Tibial artery (tissue), 4 donors: ENCODE measurements around the gene GJA3.

Source experiments
- DNase-seq, 2 donors: peaks; one replicate each; pipeline ENCODE4 v3.0.0-alpha.2; 2019
- H3K27ac ChIP-seq, 2 donors: fragments of 200-600 bp; sonication (generic) in 1 of 2; 1 replicate in 1 of 2; 2 replicates in 1 of 2; pipeline ENCODE4 v1.5.1; 2018 to 2019; ENCODE audit warnings: mild to moderate bottlenecking in 1 of 2
- H3K27me3 ChIP-seq, 2 donors: fragments of 200-600 bp; sonication (generic) in 1 of 2; one replicate each; pipeline versions ENCODE4 v1.5.1 to v1.6.0; 2016 to 2019
- H3K36me3 ChIP-seq, 3 donors: fragments of 200-600 bp; sonication (generic) in 2 of 3; one replicate each; pipeline ENCODE4 v1.5.1; 2016 to 2019; ENCODE audit warnings: mild to moderate bottlenecking in 2 of 3
- H3K4me1 ChIP-seq, 4 donors: fragments of 200-600 bp; sonication (generic) in 2 of 4; 1 replicate in 3 of 4; 2 replicates in 1 of 4; pipeline ENCODE4 v1.5.1; 2016 to 2019
- H3K4me3 ChIP-seq, 2 donors: fragments of 200-600 bp; sonication (generic) in 1 of 2; 1 replicate in 1 of 2; 2 replicates in 1 of 2; pipeline ENCODE4 v1.5.1; 2018 to 2019; ENCODE audit warnings: mild to moderate bottlenecking in 2 of 2
- H3K9me3 ChIP-seq, 3 donors: fragments of 200-600 bp; sonication (generic) in 1 of 3; one replicate each; pipeline ENCODE4 v1.5.1; 2016 to 2019
- CTCF ChIP-seq, 2 experiments: fragments of 200-600 bp in 1 of 2; fragments of 450-650 bp in 1 of 2; IDR thresholded peaks; one replicate each; pipeline ENCODE4 v1.5.1; 2017 to 2019; ENCODE audit warnings: antibody characterized with exemption in 2 of 2, mild to moderate bottlenecking in 1 of 2, moderate library complexity in 1 of 2
- intact Hi-C: fragments of 100-400 bp; cut with DNase I; formaldehyde crosslinking; loops from one replicate; pipeline ENCODE4 v1.15.0; 2023; ENCODE audit warnings: low total_unique reads

The GJA3 gene

GRCh38 chr13:20132052-20132634 lies 28.7 kb downstream of the GJA3 start:
- Histone ChIP-seq H3K9me3 (no peaks in the 10 kb centered on the region), H3K36me3 (no peaks in the 10 kb centered on the region), H3K27me3 (peaks cover 0 to 47% of the 10 kb centered on the region in 2 donors), H3K27ac (no peak overlapping the region), H3K4me1 (peaks cover 0 to 21% (median 14%) of the 10 kb centered on the region in 4 donors), H3K4me3 (no peak overlapping the region)
- no peak for DNase-seq
- TF ChIP-seq CTCF (IDR thresholded peaks at IDR 0.05) = no peak
- intact Hi-C loops = no loop called here

- intact Hi-C loops = no loop called here
- no peaks in the 10 kb centered on the region for H3K9me3 ChIP-seq
- H3K27ac ChIP-seq = no peak overlapping the region
- TF ChIP-seq CTCF (IDR thresholded peaks at IDR 0.05) = no peak
- H3K4me3 ChIP-seq = no peak overlapping the region
- peaks cover 0 to 38% of the 10 kb centered on the region in 2 donors for H3K27me3 ChIP-seq
- no peak for DNase-seq
- no peaks in the 10 kb centered on the region for H3K36me3 ChIP-seq
- peaks cover 0 to 24% (median 16%) of the 10 kb centered on the region in 4 donors for H3K4me1 ChIP-seq
These were observed 29.6 kb downstream of the GJA3 start for GRCh38 chr13:20131057-20131832.

- no peak for TF ChIP-seq CTCF (IDR thresholded peaks at IDR 0.05)
- no peak overlapping the region for H3K27ac ChIP-seq
- H3K27me3 ChIP-seq = peaks cover 0 to 32% of the 10 kb centered on the region in 2 donors
- no peak overlapping the region for H3K4me3 ChIP-seq
- intact Hi-C loops = no loop called here
- H3K9me3 ChIP-seq = no peaks in the 10 kb centered on the region
- no peaks in the 10 kb centered on the region for H3K36me3 ChIP-seq
- H3K4me1 ChIP-seq = peaks cover 0 to 28% (median 18%) of the 10 kb centered on the region in 4 donors
- no peak for DNase-seq
These were observed 30.2 kb downstream of the GJA3 start for GRCh38 chr13:20130652-20131051.

GRCh38 chr13:20130012-20130411 lies 30.8 kb downstream of the GJA3 start:
- Histone ChIP-seq H3K27ac (no peak overlapping the region), H3K36me3 (no peaks in the 10 kb centered on the region), H3K4me1 (peaks cover 0 to 35% (median 18%) of the 10 kb centered on the region in 4 donors), H3K27me3 (peaks cover 0 to 26% of the 10 kb centered on the region in 2 donors), H3K9me3 (no peaks in the 10 kb centered on the region), H3K4me3 (no peak overlapping the region)
- no peak for TF ChIP-seq CTCF (IDR thresholded peaks at IDR 0.05)
- intact Hi-C loops = no loop called here
- no peak for DNase-seq

- H3K4me1 ChIP-seq = peaks cover 0 to 36% (median 18%) of the 10 kb centered on the region in 4 donors
- H3K4me3 ChIP-seq = no peak overlapping the region
- H3K27me3 ChIP-seq = peaks cover 0 to 21% of the 10 kb centered on the region in 2 donors
- no peak overlapping the region for H3K27ac ChIP-seq
- intact Hi-C loops = loop anchor here (5.0 kb wide), 1 partner anchor 33 kb away; the partner anchor contains the start of gene GJA3
- no peaks in the 10 kb centered on the region for H3K9me3 ChIP-seq
- TF ChIP-seq CTCF (IDR thresholded peaks at IDR 0.05) = no peak
- no peak for DNase-seq
- no peaks in the 10 kb centered on the region for H3K36me3 ChIP-seq
These were observed 31.8 kb downstream of the GJA3 start for GRCh38 chr13:20129076-20129475.
